Subcutaneous adipose tissue (tissue), 4 donors: Measurements from ENCODE around the gene ACTL6B. TPM values are rescaled to one million over a fixed set of nuclear protein-coding genes. Genes with fewer than 3 reads are reported as not detected.

Source experiments
- CTCF ChIP-seq: fragments of 450-650 bp; IDR thresholded peaks from one replicate; pipeline ENCODE4 v1.5.1; 2016; ENCODE audit warnings: low read depth, mild to moderate bottlenecking, control low read depth, antibody characterized with exemption, moderate library complexity
- total RNA-seq, 4 donors: library from RNA; depleted of rRNA; stranded (reverse); fragments of >200 nt; gene quantifications; one replicate each; pipeline ENCODE4 v1.1.0, GENCODE V29; 2016

The ACTL6B gene
- total RNA-seq, 4 donors from 2014 or later, result not detected

GRCh38 chr7:100639995-100640516, 16.2 kb downstream of the ACTL6B start:
- TF ChIP-seq CTCF, result no peak

- TF ChIP-seq CTCF, result no peak
Observed at GRCh38 chr7:100632951-100633717, 23.1 kb downstream of the ACTL6B start.

GRCh38 chr7:100630066-100630465, 26.2 kb downstream of the ACTL6B start:
- no peak for TF ChIP-seq CTCF

GRCh38 chr7:100629117-100629716, 27.0 kb downstream of the ACTL6B start:
- TF ChIP-seq CTCF, result no peak

GRCh38 chr7:100627238-100627549, 29.1 kb downstream of the ACTL6B start:
- no peak for TF ChIP-seq CTCF

GRCh38 chr7:100626530-100627237, 29.6 kb downstream of the ACTL6B start:
- TF ChIP-seq CTCF, result no peak

- TF ChIP-seq CTCF, result no peak
Observed at GRCh38 chr7:100626055-100626454, 30.2 kb downstream of the ACTL6B start.
